GM15510 (cell line): ENCODE results near the gene RNF223.

Source experiments
- POLR2A ChIP-seq: IDR thresholded peaks from 3 replicates; pipeline ENCODE4 v1.6.1; 2011; ENCODE audit warnings: borderline replicate concordance; ENCODE audit not compliant: insufficient read length; ENCODE audit errors: extremely low read depth

The RNF223 gene

DNA sequence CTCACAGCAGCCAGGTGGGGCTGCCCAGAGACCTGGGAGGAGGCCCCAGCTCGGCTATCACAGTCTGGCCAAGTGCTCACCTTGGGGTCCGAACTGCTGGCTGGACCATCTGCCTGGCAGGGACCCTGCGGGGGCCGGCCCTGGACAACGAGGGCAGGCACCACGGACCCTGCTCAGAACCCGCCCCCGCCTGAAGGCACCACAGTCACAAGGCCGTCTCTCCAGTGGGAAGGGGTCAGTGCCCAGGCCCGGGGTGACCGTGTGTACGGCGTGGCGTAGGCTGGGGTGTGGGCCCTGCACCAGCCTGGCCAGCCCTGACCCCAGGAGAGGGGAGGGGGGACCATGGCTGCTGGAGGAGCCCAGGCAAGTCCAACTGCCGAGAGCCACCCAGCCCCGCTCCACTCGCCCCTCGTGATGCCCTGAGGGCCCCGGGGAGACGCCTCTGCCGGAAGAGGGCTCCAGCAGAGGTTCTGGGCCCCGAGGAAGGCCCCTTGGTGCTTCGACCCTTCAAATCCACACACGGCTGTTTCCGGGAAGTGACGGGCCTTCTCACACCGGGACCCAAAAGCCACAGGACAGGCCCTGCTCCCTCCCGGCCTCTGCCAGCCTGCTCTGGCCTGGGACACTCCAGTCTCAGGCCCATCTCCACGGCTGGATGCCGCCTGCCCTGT, 11.2 kb upstream of the RNF223 start:
- no peak for TF ChIP-seq POLR2A

DNA sequence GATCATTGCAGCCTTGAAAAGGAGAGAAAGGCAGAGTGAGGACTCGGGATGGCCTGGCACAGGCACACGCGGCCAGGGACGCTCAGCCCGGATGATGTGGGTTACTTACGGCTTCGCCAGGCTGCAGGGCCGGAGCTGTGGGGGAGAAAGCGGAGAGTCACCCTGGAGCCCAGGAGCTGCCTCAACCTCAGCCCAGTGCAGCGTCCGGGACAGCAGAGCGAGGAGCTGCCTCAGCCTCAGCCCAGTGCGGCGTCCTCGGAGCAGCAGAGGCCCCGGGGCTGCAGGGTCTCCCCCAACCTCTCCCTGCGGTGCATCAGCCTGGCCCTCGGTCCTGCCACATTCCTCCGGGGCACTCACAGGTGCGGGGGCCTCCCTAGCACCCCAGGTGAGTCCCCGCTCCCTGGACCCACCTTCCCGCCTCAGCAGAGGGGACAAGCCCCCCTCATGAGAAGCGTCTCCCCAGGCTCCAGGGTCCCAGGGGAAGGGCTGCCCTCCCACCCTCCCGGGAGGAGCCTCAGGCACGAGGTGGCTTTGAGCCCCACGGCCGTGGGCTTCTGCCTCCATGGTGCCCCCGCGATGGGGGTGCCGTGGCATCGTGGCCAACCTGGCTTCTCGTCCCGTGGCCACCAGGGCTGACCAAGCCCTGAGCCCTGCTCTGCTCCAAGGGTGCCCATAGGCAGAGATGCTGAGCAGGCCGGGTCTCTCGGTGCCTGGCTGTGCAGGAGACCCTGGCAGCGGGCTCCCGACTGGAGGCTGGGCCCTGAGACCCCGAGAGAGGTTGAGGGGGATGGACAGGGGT, 10.5 kb upstream of the RNF223 start:
- TF ChIP-seq POLR2A: no peak

DNA sequence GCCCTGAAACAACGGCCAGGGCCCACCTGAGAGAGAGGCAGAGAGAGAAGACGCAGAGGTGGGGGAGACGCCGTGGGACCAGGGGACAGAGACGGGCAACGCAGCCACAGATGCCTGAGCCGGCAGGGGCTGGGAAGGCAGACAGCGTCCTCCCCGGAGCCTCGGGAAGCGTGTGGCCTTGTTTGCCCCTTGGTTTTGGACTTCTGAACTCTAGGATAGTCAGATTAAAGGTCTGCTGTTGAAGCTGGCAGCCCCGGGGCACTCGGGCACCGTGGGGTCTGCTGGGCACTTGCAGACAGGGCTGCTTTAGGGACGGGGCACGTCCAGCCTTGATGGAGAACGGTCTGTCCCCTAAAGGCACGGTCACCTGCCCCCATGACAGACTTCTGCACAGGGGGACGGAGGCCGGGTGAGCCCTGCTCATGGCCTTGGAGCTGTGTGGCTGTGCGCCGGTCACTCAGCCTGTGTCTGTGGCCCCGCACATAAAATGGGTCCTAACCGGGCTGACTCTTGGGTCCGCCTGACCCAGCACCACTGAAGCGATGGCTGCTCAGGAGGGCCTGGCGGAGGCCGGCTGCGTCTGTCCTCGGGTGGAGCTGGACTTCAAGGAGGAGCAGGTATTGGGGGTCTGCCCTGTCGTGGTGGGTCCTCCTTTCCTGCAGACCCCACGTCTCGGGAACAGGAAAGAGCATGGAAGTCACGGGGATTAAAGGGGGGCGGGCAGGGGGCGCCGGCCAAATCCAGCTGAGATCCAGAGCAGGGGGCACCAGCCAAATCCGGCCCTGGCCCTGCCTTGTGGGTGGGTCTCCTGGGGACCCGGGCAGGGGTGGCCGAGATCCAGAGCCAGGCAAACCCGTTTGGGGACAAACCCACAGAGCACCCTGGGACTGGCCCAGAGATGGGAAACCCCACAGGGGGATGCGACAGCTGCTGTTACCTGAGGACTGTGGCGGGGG, 9.6 kb upstream of the RNF223 start:
- no peak for TF ChIP-seq POLR2A

DNA sequence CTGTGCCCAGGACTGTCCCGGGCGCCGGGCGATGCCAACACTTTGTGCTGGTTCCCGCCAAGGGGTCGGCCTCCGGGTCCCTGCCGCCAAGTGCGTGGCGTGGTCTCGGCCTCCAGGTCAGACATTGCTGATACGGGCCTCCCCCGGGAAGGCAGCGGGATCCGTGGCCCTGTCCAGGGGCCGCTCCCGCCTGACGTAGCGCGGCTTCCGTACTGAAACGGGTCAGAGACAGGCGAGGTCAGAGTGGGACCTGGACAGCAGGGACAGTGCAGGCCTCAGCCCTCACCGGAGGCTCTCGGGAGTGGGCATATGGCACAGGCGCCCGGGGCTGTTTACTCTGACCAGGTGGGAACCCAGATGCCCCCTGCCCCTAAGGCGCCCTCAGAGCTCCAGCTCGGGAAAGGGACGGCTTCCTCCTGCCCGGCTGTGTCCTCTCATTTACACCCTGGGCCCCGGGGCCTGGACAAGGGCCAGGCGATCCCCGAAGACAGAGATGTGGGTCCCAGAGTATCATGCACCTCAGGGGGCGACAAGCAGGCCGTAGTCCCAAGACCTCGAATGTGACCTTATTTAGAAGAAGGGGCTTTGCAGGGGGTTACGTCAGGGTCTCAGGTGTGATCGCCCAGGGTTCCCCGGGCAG, 8.8 kb upstream of the RNF223 start:
- no peak for TF ChIP-seq POLR2A

DNA sequence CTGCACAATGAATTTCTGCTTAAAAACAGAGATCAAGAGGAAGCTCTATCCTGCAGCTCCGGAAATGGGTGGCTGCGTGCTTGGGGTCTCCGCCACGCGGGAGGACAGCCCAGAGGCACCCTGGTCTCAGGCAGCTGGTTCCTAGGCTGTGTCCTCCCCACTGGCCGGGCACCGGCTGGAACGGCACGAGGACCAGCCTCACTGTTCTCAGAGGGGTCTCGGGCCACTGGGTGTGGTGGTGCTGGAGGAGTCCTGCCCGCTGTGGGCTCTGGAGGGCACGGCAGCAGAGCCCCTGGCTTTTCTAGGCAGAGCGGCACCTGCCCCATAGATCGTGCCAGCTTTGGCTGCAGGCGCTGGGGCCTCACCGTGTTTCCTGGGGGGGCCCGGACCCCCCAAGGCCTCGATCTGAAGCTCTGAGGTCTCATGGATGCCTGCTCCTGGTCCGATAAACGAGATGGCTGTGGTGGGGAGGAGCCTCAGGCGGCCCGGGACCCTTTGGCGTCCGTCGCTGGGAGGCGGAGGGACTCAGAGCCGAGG, 8.2 kb upstream of the RNF223 start:
- no peak for TF ChIP-seq POLR2A

DNA sequence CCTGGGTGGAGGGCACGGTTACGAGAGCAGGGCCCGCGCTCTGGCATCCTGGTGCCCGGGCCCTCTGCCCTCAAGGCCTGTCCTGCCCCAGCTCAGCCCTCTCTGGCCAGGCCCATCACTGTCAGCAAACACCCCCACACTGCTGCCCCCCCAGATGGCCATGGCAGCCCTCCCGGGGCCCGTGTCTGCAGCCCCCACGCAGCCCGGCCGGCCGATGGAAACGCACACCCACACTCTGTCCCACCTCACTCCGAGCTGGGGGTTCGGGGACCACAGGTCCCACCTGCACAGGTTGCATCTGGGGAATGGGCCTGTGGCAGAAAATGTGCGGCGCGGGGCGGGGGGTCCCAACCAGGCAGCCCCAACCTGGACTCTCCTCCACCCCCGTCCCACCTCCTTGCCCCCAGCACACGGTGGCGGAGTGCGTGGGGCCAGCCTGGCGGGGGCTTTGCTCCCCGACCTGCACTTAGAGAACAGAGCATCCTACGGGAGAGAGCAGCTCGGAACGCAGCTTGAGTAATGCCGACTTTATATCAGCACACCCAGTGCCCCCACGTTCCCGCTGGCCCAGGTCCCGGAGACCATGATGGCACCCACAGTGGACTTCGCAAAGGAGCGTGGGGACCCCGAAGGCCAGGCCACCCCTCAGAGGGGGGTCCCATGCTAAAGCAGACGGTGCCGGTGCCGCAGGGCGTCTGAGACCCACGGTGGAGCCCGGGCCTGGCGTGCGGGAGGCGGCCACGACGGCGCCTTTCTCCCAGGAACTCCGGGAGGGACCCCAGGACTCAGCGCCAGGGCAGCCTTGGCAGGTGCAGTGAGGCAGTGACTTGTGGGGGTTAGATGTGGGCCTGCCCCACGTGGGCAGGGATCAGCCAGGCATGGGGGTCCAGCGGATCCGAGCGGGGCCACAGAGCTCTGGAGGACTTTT, 7.5 kb upstream of the RNF223 start:
- no peak for TF ChIP-seq POLR2A

DNA sequence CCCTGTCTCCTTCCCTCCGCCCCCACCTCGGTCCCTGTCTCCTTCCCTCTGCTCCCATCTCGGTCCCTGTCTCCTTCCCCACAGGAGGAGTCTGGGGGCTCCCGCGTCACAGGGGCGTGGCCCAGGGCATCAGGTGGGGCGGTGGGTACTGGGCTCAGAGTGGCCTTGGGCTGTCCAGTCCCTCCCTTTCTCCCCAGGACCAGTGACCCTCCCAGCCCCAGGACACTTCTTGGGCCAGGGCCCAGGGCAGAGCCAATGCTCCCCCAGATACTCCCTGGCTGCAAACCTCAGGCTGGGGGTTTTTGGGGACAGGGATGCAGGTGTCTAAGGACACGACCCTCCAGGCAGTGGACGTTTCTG, 6.8 kb upstream of the RNF223 start:
- TF ChIP-seq POLR2A: no peak

DNA sequence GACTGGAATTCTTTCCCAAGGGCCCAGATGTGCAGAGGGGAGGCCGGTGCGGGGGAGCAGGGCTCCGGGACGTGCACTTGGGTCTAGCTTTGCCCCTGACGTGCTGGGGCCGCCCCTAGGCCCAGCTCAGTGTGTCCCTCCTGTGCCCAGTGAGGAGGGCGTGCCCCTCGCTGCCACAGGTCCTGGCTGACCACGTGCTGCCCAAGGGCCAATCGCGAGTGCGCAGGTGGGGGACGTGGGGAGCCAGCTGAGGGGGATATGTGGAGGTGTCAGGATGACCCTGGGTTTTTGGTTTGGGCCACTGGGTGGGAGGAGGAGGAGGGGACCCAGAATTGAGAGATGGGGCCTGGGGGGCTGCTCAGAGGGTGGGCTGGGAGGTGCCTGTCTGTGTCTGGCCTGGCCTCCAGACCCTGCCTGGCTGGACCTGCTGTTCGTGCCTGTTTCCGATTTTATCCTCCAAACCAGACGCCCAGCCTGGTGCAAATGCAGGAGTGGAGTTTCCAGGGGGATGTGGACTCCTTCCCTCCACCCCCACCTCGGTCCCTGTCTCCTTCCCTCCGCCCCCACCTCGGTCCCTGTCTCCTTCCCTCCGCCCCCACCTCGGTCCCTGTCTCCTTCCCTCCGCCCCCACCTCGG, 6.1 kb upstream of the RNF223 start:
- TF ChIP-seq POLR2A: no peak

DNA sequence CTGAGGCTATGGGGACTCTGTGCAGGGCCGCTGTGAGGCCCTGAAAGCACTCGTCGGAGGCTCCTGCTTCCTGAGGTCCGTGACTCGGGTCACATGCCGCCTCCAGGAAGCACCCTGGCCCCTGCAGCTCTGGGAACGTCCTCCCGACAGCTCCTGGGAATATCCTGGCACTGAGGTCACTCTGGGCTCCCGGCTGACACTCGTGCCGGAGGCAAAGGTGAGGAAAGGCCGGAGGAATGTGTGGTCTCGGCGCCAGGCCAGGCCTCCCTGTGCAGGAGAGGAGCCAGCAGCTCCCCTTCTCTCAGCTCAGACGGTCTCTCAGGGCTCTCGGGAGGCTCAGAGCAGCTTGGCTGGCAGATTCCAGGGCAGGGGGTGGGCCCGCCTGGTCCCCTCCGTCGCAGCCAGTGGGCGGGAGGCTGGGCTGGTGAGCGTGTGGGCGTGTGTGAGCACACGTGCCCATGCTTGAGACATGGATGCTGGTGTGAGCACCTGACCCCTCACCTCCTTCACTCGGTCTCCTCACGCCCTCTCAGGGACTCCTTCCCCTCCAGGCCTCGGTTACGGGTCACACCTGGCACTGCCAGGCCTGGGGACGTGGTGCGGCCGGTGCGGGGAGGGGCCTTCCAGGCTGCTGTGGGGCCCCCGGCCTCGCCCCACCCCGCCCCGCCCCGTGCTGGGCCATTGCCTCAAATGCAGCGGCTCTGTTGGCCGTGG, 5.5 kb upstream of the RNF223 start:
- TF ChIP-seq POLR2A: no peak

DNA sequence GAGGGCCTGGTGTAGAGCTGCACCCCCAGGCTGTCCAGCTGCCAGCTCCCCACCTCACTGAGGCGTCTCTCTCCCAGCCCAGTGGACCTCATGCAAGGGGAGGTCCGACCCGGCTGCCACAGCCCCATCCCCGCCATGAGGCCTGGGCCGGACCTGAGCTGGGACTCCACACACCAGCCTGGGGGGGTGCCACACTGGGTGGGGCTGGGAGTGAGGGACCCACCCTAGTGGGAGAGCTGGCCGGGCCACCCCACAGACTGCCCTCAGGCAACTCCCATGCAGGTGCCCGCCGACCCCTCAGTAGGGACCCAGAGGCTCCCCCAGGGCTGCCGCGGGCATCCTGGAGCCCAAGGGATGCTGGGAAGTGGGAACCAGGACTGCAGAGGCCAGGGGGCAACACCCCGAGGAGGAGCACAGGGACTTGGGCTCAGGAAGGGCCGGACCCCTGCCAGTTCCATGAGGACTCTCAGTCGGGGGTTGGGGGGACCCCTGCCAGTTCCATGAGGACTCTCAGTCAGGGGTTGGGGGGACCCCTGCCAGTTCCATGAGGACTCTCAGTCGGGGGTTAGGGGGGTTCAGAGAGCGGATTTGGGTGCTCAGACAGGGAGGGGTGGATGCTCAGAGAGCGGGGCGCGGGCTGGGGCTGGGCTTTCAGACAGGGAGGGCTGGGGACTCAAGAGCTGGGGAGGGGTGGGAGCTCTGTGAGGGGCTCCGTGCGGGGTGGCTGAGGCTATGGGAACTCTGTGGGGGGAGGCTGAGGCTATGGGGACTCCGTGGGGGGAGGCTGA, 1.2 kb upstream of the RNF223 start:
- TF ChIP-seq POLR2A: no peak

DNA sequence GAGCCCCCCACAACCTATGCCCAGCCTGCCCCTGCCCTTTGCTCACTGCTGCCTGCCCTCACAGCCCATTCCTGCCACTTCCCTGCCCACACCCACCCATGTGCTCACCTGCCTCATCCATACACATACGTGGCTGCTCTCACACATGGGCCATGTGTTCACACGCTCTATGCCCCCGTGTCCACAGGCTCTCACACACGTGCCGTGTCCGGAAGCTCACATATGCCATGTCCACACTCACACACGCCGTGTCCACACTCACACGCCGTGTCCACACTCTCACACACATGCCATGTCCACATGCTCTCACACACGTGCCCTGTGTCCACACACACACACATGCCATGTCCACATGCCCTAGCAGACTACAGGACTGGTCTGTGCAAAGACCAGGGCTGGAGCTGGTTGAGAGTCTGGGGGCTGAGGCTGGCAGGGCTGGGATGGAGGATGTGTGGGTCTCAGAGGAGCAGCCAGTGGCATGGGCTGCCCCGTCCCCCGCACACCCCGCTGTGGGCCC, 583 bp upstream of the RNF223 start:
- TF ChIP-seq POLR2A: no peak
